HG02642 (cell line): ENCODE measurements around the gene NHEJ1.
A peak's percentile ranks its signal among the peaks of the same experiment; 100 is the strongest.

Experiments used
- ATAC-seq: cut with Tn5 transposase; IDR thresholded peaks from one replicate; pipeline ENCODE4 v1.9.1; 2021; ENCODE audit warnings: mild to moderate bottlenecking; ENCODE audit not compliant: unreplicated experiment, poor library complexity

The NHEJ1 gene

DNA sequence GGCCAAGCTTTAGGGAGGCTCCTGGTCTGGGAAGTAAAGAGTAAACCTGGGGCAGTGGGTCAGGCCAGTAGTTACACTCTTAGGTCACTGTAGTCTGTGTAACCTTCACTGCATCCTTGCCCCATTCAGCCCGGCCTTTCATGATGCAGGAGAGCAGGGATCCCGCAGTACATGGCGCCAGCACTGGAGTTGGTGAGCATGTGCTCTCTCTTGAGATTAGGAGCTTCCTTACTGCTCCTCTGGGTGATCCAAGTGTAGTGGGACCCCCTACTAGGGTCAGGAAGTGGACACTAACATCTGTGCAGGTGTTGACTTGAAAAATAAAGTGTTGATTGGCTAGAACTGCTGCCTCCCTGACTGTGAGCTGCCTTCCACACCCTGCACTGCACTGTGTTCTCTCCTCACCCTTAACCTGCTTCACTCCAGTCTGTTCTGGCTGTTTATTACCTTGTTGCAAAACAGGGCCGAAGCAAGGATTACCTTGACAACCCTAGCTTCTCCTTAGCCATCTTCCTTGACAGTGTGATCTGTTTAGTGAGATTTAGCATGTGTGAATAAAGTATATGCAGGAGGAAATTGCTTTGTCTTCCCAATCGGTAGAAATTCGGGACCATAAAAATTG lies 22.6 kb upstream of the NHEJ1 start:
- no peak for ATAC-seq

- no peak for ATAC-seq
These were observed 21.9 kb upstream of the NHEJ1 start for GRCh38 chr2:219182331-219183150.

DNA sequence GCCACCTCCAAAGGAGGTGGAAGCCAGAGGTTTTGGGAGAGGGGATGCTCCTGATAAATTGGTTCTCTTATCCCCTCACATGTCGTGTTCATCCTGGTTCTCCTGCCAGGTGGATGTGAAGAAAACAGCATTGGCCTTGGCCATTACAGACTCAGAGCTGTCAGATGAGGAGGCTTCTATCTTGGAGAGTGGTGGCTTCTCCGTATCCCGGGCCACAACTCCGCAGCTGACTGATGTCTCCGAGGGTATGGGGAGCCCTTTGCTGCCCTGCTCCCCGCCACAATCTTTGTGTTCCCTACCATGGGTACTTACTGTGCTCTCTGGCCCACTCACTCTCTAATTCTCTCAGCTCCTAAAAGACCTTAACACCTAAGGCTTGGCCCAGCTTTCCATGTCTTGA lies 20.9 kb upstream of the NHEJ1 start:
- no peak for ATAC-seq

- no peak for ATAC-seq
These were observed 20.3 kb upstream of the NHEJ1 start for GRCh38 chr2:219180961-219181360.

DNA sequence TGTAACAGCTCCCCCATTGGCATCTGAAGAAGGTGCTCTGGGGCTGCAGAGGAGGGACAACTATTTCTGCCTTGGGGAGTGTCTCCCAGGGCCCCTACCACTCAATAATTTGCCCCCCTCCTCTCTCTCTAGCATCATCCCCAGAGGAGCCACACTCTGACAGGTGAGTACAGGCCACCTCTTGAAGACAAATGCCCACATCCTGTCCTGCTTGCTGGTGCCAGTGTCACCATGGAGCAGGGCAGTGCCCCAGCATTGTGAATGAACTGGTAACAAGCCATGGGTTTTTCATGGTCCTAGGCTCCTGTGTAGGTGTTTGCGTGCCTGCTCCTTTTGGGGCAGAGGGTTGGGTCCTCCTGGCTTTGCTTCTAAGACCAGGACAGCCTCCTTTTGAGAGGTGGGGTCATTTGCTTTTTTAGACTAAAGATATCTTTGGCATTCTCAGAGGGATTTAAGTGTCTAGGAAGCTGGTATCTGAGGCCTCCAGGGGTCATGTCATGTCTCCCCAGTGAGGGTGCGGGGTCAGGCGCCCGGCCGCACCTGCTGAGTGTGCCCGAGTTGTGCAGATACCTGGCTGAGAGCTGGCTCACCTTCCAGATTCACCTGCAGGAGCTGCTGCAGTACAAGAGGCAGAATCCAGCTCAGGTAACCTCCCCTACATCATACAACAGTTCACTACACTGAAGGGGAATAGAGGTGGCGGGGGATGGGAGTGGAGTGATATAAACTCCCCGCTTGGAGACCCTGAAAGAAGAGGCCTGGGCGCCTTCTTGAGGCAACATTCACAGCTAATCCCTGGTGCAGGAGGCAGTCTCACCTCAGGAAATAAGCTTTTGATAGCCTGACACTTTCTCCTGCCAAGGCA lies 19.2 kb upstream of the NHEJ1 start:
- ATAC-seq = no peak

- peak; percentile 16 for ATAC-seq
These were observed 18.0 kb upstream of the NHEJ1 start for GRCh38 chr2:219178377-219179175.

DNA sequence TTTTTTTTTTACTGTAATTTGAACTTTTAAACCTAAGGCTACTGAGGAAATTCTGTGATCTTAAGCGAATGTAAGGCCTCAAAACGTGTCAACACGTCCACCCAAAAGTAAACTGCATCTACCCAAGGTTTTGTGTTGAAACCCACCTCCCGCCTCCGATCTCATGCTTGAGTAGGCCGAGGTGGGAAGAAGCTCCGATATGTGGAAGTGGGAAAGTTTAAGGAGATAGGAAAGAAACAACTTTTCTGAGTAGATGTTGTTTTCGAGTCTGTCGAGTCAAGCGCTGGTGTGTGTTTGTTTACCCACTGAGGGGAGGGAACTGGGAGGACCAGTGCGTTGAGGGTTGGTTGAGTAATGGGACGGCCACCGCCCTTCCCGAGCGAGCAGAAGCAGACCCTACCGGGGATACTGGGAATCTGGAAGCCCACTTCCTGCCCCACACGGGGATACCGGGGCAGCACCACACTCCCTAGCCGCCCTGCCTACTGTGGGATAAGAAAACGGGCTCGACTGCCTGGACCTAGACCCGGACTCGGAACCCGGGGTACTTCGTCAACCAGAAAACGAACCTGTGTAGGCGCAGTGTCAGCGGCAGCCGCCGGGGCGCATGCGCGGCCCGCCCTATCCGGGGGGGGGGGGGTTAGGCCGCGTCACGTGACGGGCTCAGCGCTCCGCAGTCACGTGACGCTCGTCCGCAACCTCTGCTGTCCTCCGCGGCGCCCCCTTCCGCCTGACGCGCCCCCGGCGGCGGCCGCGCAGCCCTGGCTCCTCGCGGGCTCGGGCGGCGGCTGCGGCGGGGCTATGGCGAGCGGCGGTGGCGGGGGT lies 17.1 kb upstream of the NHEJ1 start, which contains the start of gene RETREG2:
RETREG2 (plus strand) TSS at position 724 of the 825 bp plus-strand sequence; CDS start at position 802, 78 bp downstream.
- ATAC-seq = peak; percentile 55

- peak; percentile 67 for ATAC-seq
These were observed 16.4 kb upstream of the NHEJ1 start, which contains the start of gene CNPPD1 for GRCh38 chr2:219176818-219177551. CNPPD1 (minus strand) TSS chr2:219176925; CDS start chr2:219176828, 97 bp downstream.

GRCh38 chr2:219175928-219176817 lies 15.6 kb upstream of the NHEJ1 start:
- ATAC-seq = peak; percentile 20

GRCh38 chr2:219175486-219175885 lies 14.9 kb upstream of the NHEJ1 start:
- no peak for ATAC-seq

DNA sequence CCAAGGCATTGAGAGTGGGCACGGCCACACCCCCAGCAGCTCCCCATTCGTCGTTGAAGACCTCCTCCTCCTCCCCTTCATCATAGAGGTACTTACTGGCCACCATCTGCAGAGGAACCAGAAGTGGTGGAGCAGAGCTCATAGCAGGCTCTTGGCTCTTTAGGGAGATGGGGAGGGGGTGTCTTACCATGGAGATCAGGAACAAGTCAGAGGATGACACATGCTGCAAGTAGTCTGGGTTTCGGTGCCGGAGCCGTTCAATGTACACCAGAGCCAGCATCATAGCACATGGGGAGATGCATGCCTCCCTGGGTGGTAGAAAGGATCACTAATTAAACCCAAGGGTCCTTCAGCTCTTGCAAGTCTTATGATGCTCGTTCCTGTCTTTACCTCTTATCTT lies 14.2 kb upstream of the NHEJ1 start:
- no peak for ATAC-seq

DNA sequence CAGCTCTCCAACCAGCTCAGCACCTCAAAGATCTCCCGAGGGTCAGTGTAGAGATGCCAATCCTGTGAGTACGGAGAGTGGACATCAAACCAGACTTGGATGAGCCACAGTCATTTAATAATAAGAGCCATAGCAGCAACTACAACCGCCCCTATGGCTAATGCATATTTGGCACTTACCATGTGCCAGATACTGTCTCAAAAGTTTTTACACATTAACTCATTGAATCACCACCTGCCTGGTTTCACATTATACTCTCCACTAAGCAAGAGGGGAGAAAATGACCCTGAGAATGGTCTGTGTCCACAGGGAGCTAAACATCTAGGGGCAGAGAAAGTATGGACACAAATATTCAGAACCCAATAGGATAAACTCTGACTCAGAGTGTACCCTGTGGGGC lies 13.5 kb upstream of the NHEJ1 start:
- no peak for ATAC-seq

DNA sequence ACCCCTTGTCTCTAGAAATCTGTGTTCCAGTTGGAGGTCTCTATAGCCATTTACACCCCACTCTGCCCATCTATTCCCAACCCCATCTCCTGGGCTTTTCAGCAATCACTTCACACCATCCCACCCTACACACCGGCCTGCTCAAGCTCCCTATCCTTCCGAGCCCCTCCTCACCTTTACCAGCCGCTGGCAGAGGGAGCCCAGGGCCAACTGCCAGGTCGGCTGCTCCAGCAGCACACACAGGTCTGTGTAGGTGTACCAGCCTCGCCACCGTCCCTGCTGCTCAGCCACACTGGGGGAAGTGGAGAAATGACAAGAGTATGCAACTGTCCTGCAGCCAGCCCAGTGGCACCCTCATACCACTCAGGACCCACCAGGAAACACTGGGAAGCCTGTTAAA lies 12.6 kb upstream of the NHEJ1 start:
- no peak for ATAC-seq

- no peak for ATAC-seq
These were observed 11.9 kb upstream of the NHEJ1 start for GRCh38 chr2:219172231-219173154.

DNA sequence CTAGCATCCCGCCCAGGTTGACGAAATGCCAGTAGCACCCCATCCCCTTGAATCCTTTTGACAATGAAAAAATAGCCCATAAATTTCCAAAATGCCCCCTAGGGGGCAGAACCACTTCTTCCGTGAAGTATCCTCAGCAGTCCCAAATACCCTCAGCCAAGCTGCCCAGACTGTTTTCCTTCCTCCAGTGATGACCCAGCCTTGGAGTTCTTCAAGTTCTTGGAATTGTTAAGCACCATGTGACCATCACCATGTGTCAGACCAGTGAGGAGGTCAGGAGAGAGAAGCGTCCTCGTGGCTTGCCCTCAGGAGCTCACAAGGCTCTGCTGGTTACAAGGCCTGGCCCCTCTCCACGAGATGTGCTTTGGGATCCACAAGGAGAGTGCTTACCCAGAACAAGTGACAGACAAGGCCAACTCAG lies 10.6 kb upstream of the NHEJ1 start:
- ATAC-seq = no peak

DNA sequence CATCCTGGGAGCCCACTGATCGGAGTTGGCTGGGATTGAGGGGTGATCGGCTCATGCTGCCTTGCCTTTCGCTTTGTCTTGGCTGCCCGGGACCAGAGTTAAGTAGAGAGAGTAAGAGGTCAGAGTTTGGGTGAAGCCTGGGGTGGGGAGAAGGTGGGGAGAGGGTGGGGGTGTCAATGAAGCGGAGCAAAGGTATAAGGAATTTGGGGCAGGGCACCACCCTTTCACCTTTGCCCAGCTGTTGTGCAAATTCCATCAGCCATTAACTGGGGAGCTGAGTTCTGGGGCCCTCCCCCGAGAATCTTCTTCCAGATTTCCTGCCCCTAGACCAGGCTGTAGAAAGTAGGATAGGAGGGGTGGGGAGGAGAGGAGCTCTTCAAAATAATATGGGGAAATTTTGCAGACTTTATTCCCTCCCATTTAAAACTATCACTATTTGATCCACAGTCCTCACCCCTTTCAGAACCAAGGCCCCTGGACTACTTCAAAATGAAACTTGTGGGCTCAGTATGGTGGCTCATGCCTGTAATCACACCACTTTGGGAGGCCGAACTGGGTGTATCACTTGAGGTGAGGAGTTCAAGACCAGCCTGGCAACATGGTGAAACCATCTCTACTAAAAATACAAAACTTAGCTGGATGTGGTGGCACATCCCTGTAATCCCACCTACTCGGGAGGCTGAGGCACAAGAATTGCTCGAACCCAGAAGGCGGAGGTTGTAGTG lies 9.5 kb upstream of the NHEJ1 start, which contains the start of gene SLC23A3:
SLC23A3 (minus strand) TSS at position 100 of the 725 bp plus-strand sequence; CDS start at position 55, 45 bp downstream.
- ATAC-seq = no peak
